Thoracic aorta endothelial cell (primary cell): ENCODE measurements around the gene CCDC38. TPM values are rescaled to one million over a fixed set of nuclear protein-coding genes. Genes with fewer than 3 reads are reported as not detected.

Experiments
- total RNA-seq: library from RNA; depleted of rRNA; stranded (reverse); fragments of >200 nt; gene quantifications from 2 replicates; pipeline ENCODE4 v1.2.3, GENCODE V29; 2012

Gene CCDC38
- total RNA-seq = 0.07 and 0.13 TPM in 2 replicates

DNA sequence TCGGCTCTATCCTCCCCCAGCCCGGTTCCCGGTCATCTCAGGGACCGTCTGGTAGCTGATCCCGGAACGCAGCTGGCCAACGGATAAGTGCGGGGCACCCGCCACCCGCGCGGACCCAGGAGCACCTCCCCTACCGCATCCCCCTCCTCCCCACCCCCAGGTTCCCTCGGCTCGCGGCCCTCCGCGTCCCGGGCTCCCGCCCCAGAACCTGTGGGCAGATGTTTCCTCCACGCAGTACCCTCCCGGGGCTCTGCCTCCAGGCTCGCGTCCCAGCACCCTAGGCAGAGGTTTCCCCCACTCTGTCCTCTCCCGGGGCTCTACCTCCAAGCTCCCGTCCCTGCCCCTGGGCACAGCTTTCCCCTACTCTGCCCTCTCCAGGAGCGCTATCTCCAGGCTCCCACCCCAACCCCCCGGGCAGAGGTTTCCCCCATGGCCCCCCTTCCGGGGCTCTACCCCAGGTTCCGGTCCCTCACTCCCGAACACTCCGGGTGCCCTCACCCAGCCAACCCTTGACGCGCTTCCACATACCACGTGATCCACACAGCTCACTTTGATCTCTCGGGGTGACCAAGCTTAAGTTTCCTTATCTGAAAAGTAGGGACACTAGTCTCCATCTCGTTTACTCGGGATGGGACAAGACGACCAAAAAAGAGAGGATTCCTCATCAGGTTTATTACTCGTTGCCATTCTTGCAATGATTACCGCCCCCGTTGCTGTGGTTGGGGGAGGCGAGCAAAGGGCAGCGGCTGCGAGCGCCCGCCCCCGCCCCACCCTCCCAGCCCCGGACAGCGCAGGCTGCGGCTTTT, at the start of gene CCDC38:
TSS of gene CCDC38 (minus strand) at position 91 of the 806 bp plus-strand sequence. CDS start 6,105 bp downstream, outside the sequence.

DNA sequence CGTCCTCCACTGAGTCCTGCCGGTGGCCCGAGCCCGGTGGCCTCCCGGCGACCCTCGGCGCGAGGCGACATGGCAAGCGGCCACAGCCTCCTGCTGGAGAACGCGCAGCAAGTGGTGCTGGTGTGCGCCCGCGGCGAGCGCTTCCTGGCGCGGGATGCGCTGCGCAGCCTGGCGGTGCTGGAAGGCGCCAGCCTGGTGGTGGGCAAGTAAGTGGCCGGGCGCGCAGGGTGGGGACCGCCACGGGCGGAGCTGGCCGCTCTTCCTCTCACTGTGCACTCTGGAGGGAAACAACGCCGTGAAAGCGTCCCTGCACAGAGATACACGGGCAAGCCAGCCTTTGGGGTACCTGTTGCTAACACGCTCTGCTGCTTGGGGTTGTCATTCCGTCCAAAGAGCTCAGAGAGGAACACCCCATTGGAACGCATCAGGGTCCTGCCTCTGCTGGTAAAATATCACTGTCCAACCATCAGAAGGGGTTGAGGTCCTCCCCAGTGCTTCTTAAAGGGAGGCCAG, 972 bp upstream of the CCDC38 start, which contains the start of gene AMDHD1:
TSS of gene AMDHD1 (plus strand) at position 2 of the 513 bp plus-strand sequence. CDS start at position 70, 68 bp downstream.

DNA sequence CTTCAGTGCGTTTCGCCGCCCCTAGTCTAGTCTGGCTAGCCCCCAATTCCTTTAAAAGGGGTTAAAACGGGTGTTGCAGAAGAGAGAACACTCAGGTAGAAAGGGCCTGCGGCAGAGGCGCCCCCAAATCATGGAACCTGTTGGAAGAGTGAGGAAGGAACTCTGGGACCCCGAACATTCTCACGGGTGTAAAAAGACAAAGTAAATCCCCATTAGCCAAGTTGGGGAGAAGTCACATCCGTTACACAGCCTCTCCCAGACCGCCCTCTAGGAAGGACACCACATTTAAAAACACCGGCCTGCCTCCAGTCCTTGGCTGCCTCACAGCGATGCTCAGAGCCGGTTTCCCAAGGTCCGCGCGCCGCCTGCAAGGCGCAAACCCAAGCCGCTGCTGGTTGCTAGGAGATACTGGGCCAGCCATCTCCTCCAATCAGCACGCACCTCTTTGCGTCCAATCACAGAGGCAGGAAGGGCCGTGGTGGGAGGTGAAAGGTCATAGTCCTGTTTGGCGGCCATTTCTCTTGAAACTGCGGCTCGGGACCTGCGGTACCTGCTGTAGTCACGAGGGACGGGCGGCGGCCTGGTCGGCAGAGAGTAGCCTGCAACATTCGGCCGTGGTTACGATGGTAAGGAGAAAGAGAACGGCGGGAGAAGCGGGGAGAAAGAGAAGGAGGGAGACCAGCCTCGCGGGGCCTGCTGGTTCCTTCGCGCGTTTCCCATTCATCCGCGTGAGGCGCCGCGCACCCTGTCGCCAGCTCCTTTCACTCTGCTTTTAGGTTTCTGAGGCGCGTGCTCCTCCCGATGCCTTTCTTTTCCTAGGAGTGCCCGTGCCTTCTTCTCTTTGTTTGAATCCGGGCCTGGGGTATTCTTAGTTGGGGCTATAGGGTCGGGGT, 83.7 kb downstream of the CCDC38 start, which contains the start of gene SNRPF:
TSS of gene SNRPF (plus strand) at position 502 of the 893 bp plus-strand sequence. CDS start at position 624, 122 bp downstream.

Other genes starting within 250 kb of the CCDC38 start
- 68.2 and 72.9 TPM in 2 replicates for gene NTN4, start 151.8 kb downstream of the CCDC38 start, total RNA-seq
- 20.9 and 21.3 TPM in 2 replicates for gene SNRPF, start 83.7 kb downstream of the CCDC38 start, total RNA-seq
- 0.13 and 0.14 TPM in 2 replicates for gene AMDHD1, start 717 bp upstream of the CCDC38 start, total RNA-seq
- gene HAL, start 53.7 kb upstream of the CCDC38 start, total RNA-seq = under 0.01 and 0.29 TPM in 2 replicates
- 101 and 104 TPM in 2 replicates for gene LTA4H, start 93.0 kb upstream of the CCDC38 start, total RNA-seq